CD4-positive, alpha-beta T cell treated with Interleukin-2 at 100 ng/mL for 4 hours (primary cell): ENCODE results near the gene PRCD.
A peak's percentile ranks its signal among the peaks of the same experiment; 100 is the strongest.
"Not testable (repeated sequence)": the region's sequence is repeated elsewhere in the genome, so short reads cannot be mapped to it uniquely, and the experiment has no call there.

Experiments
- DNase-seq: peaks from one replicate; pipeline ENCODE4 v3.0.0-alpha.2; 2020; ENCODE audit warnings: low spot score

The PRCD gene

GRCh38 chr17:76556765-76557367, 17.0 kb downstream of the PRCD start:
- DNase-seq, result peak; percentile 51

- DNase-seq, result peak; percentile 96
Measured at GRCh38 chr17:76557368-76558197, 17.7 kb downstream of the PRCD start.

- DNase-seq, result peak; percentile 40
Measured at GRCh38 chr17:76558198-76559095, 18.6 kb downstream of the PRCD start.

GRCh38 chr17:76559460-76559859, 19.6 kb downstream of the PRCD start:
- not testable (repeated sequence) for DNase-seq

GRCh38 chr17:76560036-76560876, 20.4 kb downstream of the PRCD start:
- no peak for DNase-seq

GRCh38 chr17:76560877-76561221, 21.0 kb downstream of the PRCD start:
- DNase-seq, result no peak

- DNase-seq, result peak; percentile 63
Measured at GRCh38 chr17:76561332-76561731, 21.5 kb downstream of the PRCD start.

GRCh38 chr17:76561799-76562268, 22.0 kb downstream of the PRCD start:
- DNase-seq, result no peak

- DNase-seq, result no peak
Measured at GRCh38 chr17:76562734-76563148, 22.9 kb downstream of the PRCD start.

GRCh38 chr17:76563359-76563758, 23.5 kb downstream of the PRCD start:
- peak; percentile 55 for DNase-seq

GRCh38 chr17:76564991-76565727, 25.3 kb downstream of the PRCD start:
- peak; percentile 45 for DNase-seq

GRCh38 chr17:76565728-76566612, 26.1 kb downstream of the PRCD start:
- DNase-seq, result no peak

- DNase-seq, result no peak
Measured at GRCh38 chr17:76566613-76566943, 26.7 kb downstream of the PRCD start.

GRCh38 chr17:76566988-76567431, 27.2 kb downstream of the PRCD start:
- DNase-seq, result no peak

- no peak for DNase-seq
Measured at GRCh38 chr17:76567634-76568432, 28.0 kb downstream of the PRCD start.

GRCh38 chr17:76568811-76569221, 29.0 kb downstream of the PRCD start:
- DNase-seq, result no peak

GRCh38 chr17:76569607-76570279, 29.9 kb downstream of the PRCD start:
- DNase-seq, result no peak

GRCh38 chr17:76570457-76570856, 30.6 kb downstream of the PRCD start:
- DNase-seq, result no peak
